Natural killer cell (primary cell): ENCODE results near the gene RHOD. TPM values are rescaled to one million over a fixed set of nuclear protein-coding genes. Genes with fewer than 3 reads are reported as not detected.

ENCODE experiments used
- ATAC-seq, 3 donors: fragments of 150-1000 bp in 2 of 3; fragments of 200-7000 bp in 1 of 3; cut with Tn5 transposase; 1 replicate in 1 of 3; 2 replicates in 2 of 3; pipeline ENCODE4 v1.10.0; 2021; ENCODE audit warnings: mild to moderate bottlenecking in 2 of 3, moderate library complexity in 2 of 3
- DNase-seq, 2 donors: peaks; one replicate each; pipeline versions ENCODE4 v3.0.0 to v3.0.0-alpha.2; 2013 to 2021; ENCODE audit warnings: mixed read lengths in 1 of 2
- H3K27ac ChIP-seq: one replicate; pipeline ENCODE4 v1.5.1; 2013; ENCODE audit warnings: mild to moderate bottlenecking, low read length
- H3K27me3 ChIP-seq: one replicate; pipeline ENCODE4 v1.6.1; 2013; ENCODE audit warnings: low read length; ENCODE audit not compliant: control insufficient read depth, insufficient read depth
- H3K36me3 ChIP-seq: one replicate; pipeline ENCODE4 v1.6.1; 2013; ENCODE audit warnings: low read length; ENCODE audit not compliant: control insufficient read depth, insufficient read depth
- H3K4me1 ChIP-seq: one replicate; pipeline ENCODE4 v1.6.1; 2013; ENCODE audit warnings: low read length; ENCODE audit not compliant: control insufficient read depth, insufficient read depth
- H3K4me3 ChIP-seq: one replicate; pipeline ENCODE4 v1.5.1; 2013; ENCODE audit warnings: low read length
- H3K9me3 ChIP-seq: one replicate; pipeline ENCODE4 v1.6.1; 2013; ENCODE audit warnings: low read length; ENCODE audit not compliant: control insufficient read depth, insufficient read depth
- H3K27ac Mint-ChIP-seq, 2 donors: one replicate each; pipeline ENCODE4 v1.8.0; 2022; ENCODE audit warnings: mild to moderate bottlenecking in 2 of 2, mixed read lengths in 2 of 2, moderate library complexity in 1 of 2
- H3K27me3 Mint-ChIP-seq, 2 donors: one replicate each; pipeline ENCODE4 v1.8.0; 2022; ENCODE audit warnings: low read depth in 2 of 2, mixed read lengths in 2 of 2
- H3K36me3 Mint-ChIP-seq: one replicate; pipeline ENCODE4 v1.8.0; 2022; ENCODE audit warnings: mixed read lengths
- H3K4me1 Mint-ChIP-seq, 2 donors: one replicate each; pipeline ENCODE4 v1.8.0; 2022; ENCODE audit warnings: mixed read lengths in 2 of 2
- H3K4me3 Mint-ChIP-seq: one replicate; pipeline ENCODE4 v1.8.0; 2022; ENCODE audit warnings: mild to moderate bottlenecking, moderate library complexity, mixed read lengths
- H3K9me3 Mint-ChIP-seq, 2 donors: one replicate each; pipeline ENCODE4 v1.8.0; 2022; ENCODE audit warnings: mixed read lengths in 2 of 2
- WGBS: methylation state at CpG from one replicate; pipeline ENCODE4 v1.1.7; 2013; ENCODE audit warnings: missing lambda C conversion rate; ENCODE audit not compliant: insufficient coverage; 5-methylcytosine and 5-hydroxymethylcytosine counted together
- intact Hi-C: fragments of 100-400 bp; cut with micrococcal nuclease; formaldehyde crosslinking; loops from one replicate; pipeline ENCODE4 v1.14.2; 2022
- total RNA-seq, 4 donors: library from RNA; stranded (reverse); fragments of 120-200 nt in 1 of 4; gene quantifications; one replicate each; pipeline versions ENCODE4 v1.2.3 to v1.2.4, GENCODE V29; 2013 to 2022
- TF ChIP-seq, protein P1 (sequence below): fragments of 200-600 bp; IDR thresholded peaks from one replicate; pipeline ENCODE4 v1.8.0; 2022; ENCODE audit warnings: antibody characterized with exemption

Gene RHOD
- total RNA-seq, 3 donors from 2014 or later (not counting 1 experiment from before 2014, with no cell fraction given), result not detected

DNA sequence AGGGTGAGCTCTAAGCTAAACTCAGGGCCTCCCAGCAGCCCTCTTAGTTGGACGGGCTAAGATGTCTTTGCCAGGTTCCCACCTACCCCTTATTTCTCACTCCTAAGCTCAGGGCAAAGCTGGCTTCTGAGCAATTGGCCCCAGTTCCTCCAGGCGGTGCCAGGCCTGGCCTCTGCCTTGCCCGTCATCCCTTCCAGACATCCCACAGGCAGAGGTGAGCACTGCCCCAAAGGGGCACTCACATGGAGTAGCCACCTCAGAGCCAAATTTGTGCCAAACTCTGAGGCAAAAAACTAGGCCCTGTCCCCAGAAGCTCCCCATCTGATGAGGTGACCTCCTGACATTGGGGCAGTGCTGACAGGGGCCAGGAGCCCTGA lies 9.7 kb downstream of the RHOD start:
- Histone ChIP-seq H3K4me1 (peaks cover 2% of the 10 kb centered on the region), H3K27ac (no peak overlapping the region), H3K27me3 (no peaks in the 10 kb centered on the region), H3K4me3 (no peak overlapping the region), H3K36me3 (no peaks in the 10 kb centered on the region), H3K9me3 (no peaks in the 10 kb centered on the region)
- H3K36me3 Mint-ChIP-seq, result no peaks in the 10 kb centered on the region
- peaks cover 0 to 2% of the 10 kb centered on the region in 2 donors for H3K27me3 Mint-ChIP-seq
- DNase-seq, result no peak
- intact Hi-C loops, result no loop called here
- H3K4me3 Mint-ChIP-seq, result no peak overlapping the region
- H3K9me3 Mint-ChIP-seq, result no peaks in the 10 kb centered on the region
- H3K27ac Mint-ChIP-seq, result no peak overlapping the region
- H3K4me1 Mint-ChIP-seq, result no peaks in the 10 kb centered on the region
- TF ChIP-seq, protein P1, sequence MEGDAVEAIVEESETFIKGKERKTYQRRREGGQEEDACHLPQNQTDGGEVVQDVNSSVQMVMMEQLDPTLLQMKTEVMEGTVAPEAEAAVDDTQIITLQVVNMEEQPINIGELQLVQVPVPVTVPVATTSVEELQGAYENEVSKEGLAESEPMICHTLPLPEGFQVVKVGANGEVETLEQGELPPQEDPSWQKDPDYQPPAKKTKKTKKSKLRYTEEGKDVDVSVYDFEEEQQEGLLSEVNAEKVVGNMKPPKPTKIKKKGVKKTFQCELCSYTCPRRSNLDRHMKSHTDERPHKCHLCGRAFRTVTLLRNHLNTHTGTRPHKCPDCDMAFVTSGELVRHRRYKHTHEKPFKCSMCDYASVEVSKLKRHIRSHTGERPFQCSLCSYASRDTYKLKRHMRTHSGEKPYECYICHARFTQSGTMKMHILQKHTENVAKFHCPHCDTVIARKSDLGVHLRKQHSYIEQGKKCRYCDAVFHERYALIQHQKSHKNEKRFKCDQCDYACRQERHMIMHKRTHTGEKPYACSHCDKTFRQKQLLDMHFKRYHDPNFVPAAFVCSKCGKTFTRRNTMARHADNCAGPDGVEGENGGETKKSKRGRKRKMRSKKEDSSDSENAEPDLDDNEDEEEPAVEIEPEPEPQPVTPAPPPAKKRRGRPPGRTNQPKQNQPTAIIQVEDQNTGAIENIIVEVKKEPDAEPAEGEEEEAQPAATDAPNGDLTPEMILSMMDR, result no peak
- WGBS, result 92% methylated on average over 3 of the region's 3 CpGs
- no peak for ATAC-seq

DNA sequence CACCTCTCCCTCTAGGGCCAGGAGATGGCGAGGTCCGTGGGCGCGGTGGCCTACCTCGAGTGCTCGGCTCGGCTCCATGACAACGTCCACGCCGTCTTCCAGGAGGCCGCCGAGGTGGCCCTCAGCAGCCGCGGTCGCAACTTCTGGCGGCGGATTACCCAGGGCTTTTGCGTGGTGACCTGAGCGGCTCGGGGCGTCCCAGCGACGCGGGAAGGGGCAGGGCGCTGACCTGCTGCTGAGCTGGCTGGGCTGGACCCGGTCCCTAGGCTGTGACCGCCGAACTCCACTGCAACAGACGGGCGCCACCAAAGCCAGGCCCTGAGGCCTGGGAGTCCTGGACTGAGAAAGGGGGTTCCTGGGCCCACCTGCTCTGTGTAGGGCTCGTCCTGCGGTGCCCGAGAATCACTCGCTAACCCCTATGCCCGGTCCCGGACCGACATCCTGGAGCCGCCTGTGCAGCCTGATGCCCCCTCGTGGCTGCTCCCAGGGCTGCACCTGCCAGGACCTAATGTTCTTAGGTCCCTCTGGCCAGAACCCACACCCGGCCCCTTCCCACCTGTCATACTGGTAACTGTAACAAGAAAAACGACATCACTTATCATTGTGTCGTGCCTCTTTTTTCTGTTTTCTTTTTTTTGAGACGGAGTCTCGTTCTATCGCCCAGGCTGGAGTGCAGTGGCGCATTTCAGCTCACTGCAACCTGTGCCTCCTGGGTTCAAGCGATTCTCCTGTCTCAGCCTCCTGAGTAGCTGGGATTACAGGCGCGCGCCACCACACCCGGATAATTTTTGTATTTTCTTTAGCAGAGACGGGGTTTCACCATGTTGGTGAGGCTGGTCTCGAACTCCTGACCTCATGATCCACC lies 15.0 kb downstream of the RHOD start:
- Mint-ChIP-seq H3K36me3 (no peaks in the 10 kb centered on the region), H3K4me3 (peak overlapping the region; percentile 74), H3K27ac (no peak overlapping the region), H3K27me3 (peaks cover 0 to 2% of the 10 kb centered on the region in 2 donors), H3K9me3 (no peaks in the 10 kb centered on the region), H3K4me1 (peaks cover 0 to 7% of the 10 kb centered on the region in 2 donors)
- H3K4me3 ChIP-seq, result peak overlapping the region; percentile 5
- no peaks in the 10 kb centered on the region for H3K36me3 ChIP-seq
- 42% methylated on average over 53 of the region's 53 CpGs for WGBS
- H3K4me1 ChIP-seq, result peaks cover 9% of the 10 kb centered on the region
- peak; percentile 90 to 99 (median 98) for ATAC-seq
- intact Hi-C loops, result loop anchor here (1.0 kb wide), 1 partner anchor 377 kb away; no protein-coding TSS in a partner anchor
- DNase-seq, result peak; percentile 68 to 82
- no peak overlapping the region for H3K27ac ChIP-seq
- H3K9me3 ChIP-seq, result no peaks in the 10 kb centered on the region
- TF ChIP-seq, protein P1, result peak; percentile 87
- peaks cover 3% of the 10 kb centered on the region for H3K27me3 ChIP-seq

DNA sequence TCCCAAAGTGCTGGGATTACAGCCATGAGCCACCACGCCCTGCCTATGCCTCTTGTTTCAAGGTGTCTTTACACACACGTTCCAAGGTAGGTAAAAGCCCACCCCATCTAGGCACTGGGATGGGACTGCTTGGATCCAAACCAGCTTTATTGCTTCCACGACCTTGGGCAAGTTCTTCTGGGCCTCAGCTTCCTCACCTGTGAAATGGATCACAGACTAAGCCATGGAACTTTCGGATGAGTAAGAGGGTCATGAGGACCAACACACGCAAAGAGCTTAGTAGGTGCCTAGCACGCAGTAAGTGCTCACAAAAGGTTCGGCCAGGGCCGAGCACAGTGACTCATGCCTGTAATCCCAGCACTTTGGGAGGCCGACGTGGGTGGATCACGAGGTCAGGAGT lies 15.6 kb downstream of the RHOD start:
- Histone ChIP-seq H3K27ac (no peak overlapping the region), H3K27me3 (peaks cover 3% of the 10 kb centered on the region), H3K36me3 (no peaks in the 10 kb centered on the region), H3K4me1 (peaks cover 9% of the 10 kb centered on the region), H3K9me3 (no peaks in the 10 kb centered on the region), H3K4me3 (no peak overlapping the region)
- Mint-ChIP-seq H3K9me3 (no peaks in the 10 kb centered on the region), H3K27ac (no peak overlapping the region), H3K27me3 (peaks cover 0 to 2% of the 10 kb centered on the region in 2 donors), H3K4me3 (no peak overlapping the region), H3K4me1 (peaks cover 0 to 7% of the 10 kb centered on the region in 2 donors), H3K36me3 (no peaks in the 10 kb centered on the region)
- 87% methylated on average over 11 of the region's 11 CpGs for WGBS
- intact Hi-C loops, result no loop called here
- DNase-seq, result no peak
- TF ChIP-seq, protein P1, result no peak
- no peak for ATAC-seq
